ENCODE measurements around the gene MPND.

MPND gene

DNA sequence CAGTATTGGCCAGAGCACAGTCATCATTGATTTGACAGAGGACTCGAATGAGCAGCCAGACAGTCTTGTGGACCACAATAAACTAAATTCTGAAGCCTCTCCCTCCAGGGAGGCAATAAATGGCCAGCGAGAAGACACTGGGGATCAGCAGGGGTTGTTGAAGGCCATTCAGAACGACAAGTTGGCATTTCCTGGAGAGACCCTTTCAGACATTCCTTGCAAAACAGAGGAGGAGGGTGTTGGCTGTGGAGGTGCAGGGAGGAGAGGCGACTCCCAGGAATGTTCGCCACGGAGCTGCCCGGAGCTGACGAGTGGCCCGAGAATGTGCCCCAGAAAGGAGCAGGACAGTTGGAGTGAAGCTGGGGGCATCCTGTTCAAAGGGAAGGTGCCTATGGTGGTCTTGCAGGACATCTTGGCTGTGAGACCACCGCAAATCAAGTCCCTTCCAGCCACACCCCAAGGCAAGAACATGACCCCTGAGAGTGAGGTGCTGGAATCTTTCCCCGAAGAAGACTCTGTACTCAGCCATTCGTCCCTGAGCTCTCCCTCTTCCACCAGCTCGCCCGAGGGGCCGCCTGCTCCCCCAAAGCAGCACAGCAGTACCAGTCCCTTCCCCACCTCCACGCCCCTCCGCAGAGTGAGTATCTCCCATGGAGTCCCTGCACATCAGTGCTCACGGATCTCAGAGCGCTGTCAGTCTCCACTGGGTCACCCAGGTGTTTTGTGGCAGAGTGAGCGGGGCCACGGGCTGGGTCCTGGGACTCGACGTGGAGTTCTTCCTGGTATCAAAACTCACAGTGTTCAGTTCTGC, 66.0 kb downstream of the MPND start:
- DNase-seq, result no peak

Data from cortex of kidney (tissue), 1 donor.